Esophagus squamous epithelium (tissue), 5 donors: ENCODE results near the gene XRCC3. TPM values are rescaled to one million over a fixed set of nuclear protein-coding genes. Genes with fewer than 3 reads are reported as not detected.

Source experiments
- DNase-seq: peaks from one replicate; lab custom pipeline; 2025; lab: John Stamatoyannopoulos, UW
- H3K27ac ChIP-seq, 4 donors: fragments of 200-600 bp; sonication (generic); one replicate each; pipeline ENCODE4 v1.5.1; 2016 to 2019; ENCODE audit warnings: mild to moderate bottlenecking in 1 of 4
- H3K27me3 ChIP-seq, 4 donors: fragments of 200-600 bp; sonication (generic); 1 replicate in 3 of 4; 2 replicates in 1 of 4; pipeline versions ENCODE4 v1.5.1 to v1.6.0; 2017 to 2021; ENCODE audit warnings: antibody characterized with exemption in 1 of 4
- H3K36me3 ChIP-seq, 3 donors: fragments of 200-600 bp; sonication (generic); one replicate each; pipeline ENCODE4 v1.5.1; 2016 to 2019
- H3K4me1 ChIP-seq, 3 donors: fragments of 200-600 bp; sonication (generic); one replicate each; pipeline ENCODE4 v1.5.1; 2017 to 2019
- H3K4me3 ChIP-seq, 4 donors: fragments of 200-600 bp; sonication (generic); 1 replicate in 3 of 4; 2 replicates in 1 of 4; pipeline ENCODE4 v1.5.1; 2016 to 2019; ENCODE audit warnings: mild to moderate bottlenecking in 2 of 4, moderate library complexity in 1 of 4
- H3K9me3 ChIP-seq, 3 donors: fragments of 200-600 bp; sonication (generic); one replicate each; pipeline ENCODE4 v1.5.1; 2016 to 2019
- CTCF ChIP-seq, 6 experiments: fragments of 450-650 bp in 4 of 6; fragments of 200-600 bp in 2 of 6; sonication (generic) in 2 of 6; IDR thresholded peaks; one replicate each; pipeline ENCODE4 v1.5.1; 2016 to 2019; ENCODE audit warnings: antibody characterized with exemption in 6 of 6, mild to moderate bottlenecking in 4 of 6, moderate library complexity in 4 of 6
- POLR2A ChIP-seq, 4 donors: fragments of 450-650 bp; IDR thresholded peaks; one replicate each; pipeline ENCODE4 v1.6.1; 2017; ENCODE audit warnings: antibody characterized with exemption in 4 of 4, mild to moderate bottlenecking in 4 of 4, moderate library complexity in 3 of 4
- WGBS, 2 donors: methylation state at CpG; one replicate each; pipeline ENCODE4 v1.1.5; 2018; 5-methylcytosine and 5-hydroxymethylcytosine counted together
- intact Hi-C: fragments of 100-400 bp; cut with DNase I; formaldehyde crosslinking; loops from one replicate; pipeline ENCODE4 v1.15.0; 2022
- total RNA-seq, 4 donors: library from RNA; depleted of rRNA; stranded (reverse); fragments of >200 nt; gene quantifications; one replicate each; pipeline ENCODE4 v1.1.0, GENCODE V29; 2016
- donor health status: DM: yes; HTN: yes; CAD: no.

The XRCC3 gene
- total RNA-seq, 4 donors from 2014 or later: 10.9 to 17.8 (median 12.6) TPM

- intact Hi-C loops: no loop called here
- Histone ChIP-seq H3K36me3 (peaks cover 8 to 99% (median 39%) of the 10 kb centered on the region in 3 donors), H3K4me3 (peak overlapping the region in 1 of 4 donors; percentile 1), H3K27me3 (no peaks in the 10 kb centered on the region), H3K4me1 (peaks cover 23 to 72% (median 49%) of the 10 kb centered on the region in 3 donors), H3K27ac (peak overlapping the region; percentile 79 to 92 (median 88)), H3K9me3 (no peaks in the 10 kb centered on the region)
- WGBS, 2 donors: 66 to 83% methylated on average over 8 to 10 of the region's 10 CpGs
- TF ChIP-seq CTCF (IDR thresholded peaks at IDR 0.05) (no peak), POLR2A (IDR thresholded peaks at IDR 0.05) (no peak)
- DNase-seq: no peak
Observed at GRCh38 chr14:103736546-103737431, 21.5 kb upstream of the XRCC3 start.

GRCh38 chr14:103735815-103736545 lies 20.7 kb upstream of the XRCC3 start:
- TF ChIP-seq CTCF (IDR thresholded peaks at IDR 0.05): no peak
- TF ChIP-seq POLR2A (IDR thresholded peaks at IDR 0.05): no peak
- Histone ChIP-seq H3K4me1 (peaks cover 23 to 77% (median 49%) of the 10 kb centered on the region in 3 donors), H3K9me3 (no peaks in the 10 kb centered on the region), H3K36me3 (peaks cover 8 to 99% (median 33%) of the 10 kb centered on the region in 3 donors), H3K27me3 (no peaks in the 10 kb centered on the region), H3K27ac (peak overlapping the region; percentile 79 to 92 (median 88)), H3K4me3 (peak overlapping the region in 1 of 4 donors; percentile 1)
- DNase-seq: no peak
- intact Hi-C loops: no loop called here
- 67 to 83% methylated on average over 8 to 10 of the region's 22 CpGs for WGBS, 2 donors

DNA sequence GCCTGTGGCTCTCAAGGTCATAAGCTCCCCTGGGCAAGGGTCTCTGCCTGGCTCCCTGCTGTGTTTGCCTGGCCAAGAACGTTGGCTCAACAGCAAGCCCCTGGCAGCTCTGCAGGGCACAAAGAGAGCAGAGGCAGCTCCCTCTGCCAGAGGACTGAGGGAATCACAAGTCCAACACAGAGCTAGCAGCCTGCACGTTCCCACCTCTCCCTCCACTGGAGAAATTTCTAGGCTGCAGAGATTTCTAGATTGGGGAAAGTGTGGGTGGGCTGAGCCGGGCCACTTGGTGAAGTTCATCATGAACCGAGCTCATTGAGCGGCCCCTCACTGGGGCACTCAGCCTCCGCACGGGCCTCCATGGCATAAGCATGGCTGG lies 20.2 kb upstream of the XRCC3 start:
- Histone ChIP-seq H3K4me3 (no peak overlapping the region), H3K27ac (peak overlapping the region; percentile 79 to 92 (median 88)), H3K27me3 (no peaks in the 10 kb centered on the region), H3K4me1 (peaks cover 27 to 82% (median 55%) of the 10 kb centered on the region in 3 donors), H3K36me3 (peaks cover 9 to 97% (median 33%) of the 10 kb centered on the region in 3 donors), H3K9me3 (no peaks in the 10 kb centered on the region)
- intact Hi-C loops: no loop called here
- DNase-seq: no peak
- no peak for TF ChIP-seq POLR2A (IDR thresholded peaks at IDR 0.05)
- no peak for TF ChIP-seq CTCF (IDR thresholded peaks at IDR 0.05)
- WGBS, 2 donors: 44 to 100% methylated on average over 1 to 5 of the region's 7 CpGs

GRCh38 chr14:103735022-103735421 lies 19.8 kb upstream of the XRCC3 start:
- intact Hi-C loops: no loop called here
- WGBS, 2 donors: 74 to 84% methylated on average over 9 to 12 of the region's 12 CpGs
- Histone ChIP-seq H3K27me3 (no peaks in the 10 kb centered on the region), H3K27ac (peak overlapping the region; percentile 79 to 92 (median 88)), H3K4me1 (peaks cover 31 to 86% (median 59%) of the 10 kb centered on the region in 3 donors), H3K9me3 (no peaks in the 10 kb centered on the region), H3K36me3 (peaks cover 9 to 97% (median 37%) of the 10 kb centered on the region in 3 donors), H3K4me3 (no peak overlapping the region)
- no peak for DNase-seq
- TF ChIP-seq CTCF (IDR thresholded peaks at IDR 0.05) (no peak), POLR2A (IDR thresholded peaks at IDR 0.05) (no peak)
